Esophagus (tissue), 2 donors: ENCODE data around the gene TP53I13. TPM values are rescaled to one million over a fixed set of nuclear protein-coding genes. Genes with fewer than 3 reads are reported as not detected.

Experiments
- H3K27ac ChIP-seq, 2 donors: one replicate each; pipeline ENCODE4 v1.5.1; 2013; ENCODE audit warnings: low read depth in 2 of 2, mild to moderate bottlenecking in 2 of 2, inconsistent platforms in 1 of 2, low read length in 1 of 2, moderate library complexity in 1 of 2
- H3K27me3 ChIP-seq, 2 donors: one replicate each; pipeline ENCODE4 v1.6.1; 2013; ENCODE audit warnings: low read length in 2 of 2, control low read depth in 1 of 2, mild to moderate bottlenecking in 1 of 2; ENCODE audit not compliant: insufficient read depth in 2 of 2, control insufficient read depth in 1 of 2
- H3K36me3 ChIP-seq, 2 donors: one replicate each; pipeline ENCODE4 v1.6.1; 2013; ENCODE audit warnings: low read length in 1 of 2; ENCODE audit not compliant: control insufficient read depth in 2 of 2, insufficient read depth in 2 of 2
- H3K4me1 ChIP-seq, 2 donors: one replicate each; pipeline ENCODE4 v1.6.1; 2013; ENCODE audit warnings: low read length in 1 of 2; ENCODE audit not compliant: control insufficient read depth in 2 of 2, insufficient read depth in 2 of 2
- H3K4me3 ChIP-seq, 2 donors: one replicate each; pipeline ENCODE4 v1.5.1; 2013; ENCODE audit warnings: low read length in 2 of 2, mild to moderate bottlenecking in 2 of 2, low read depth in 1 of 2, moderate library complexity in 1 of 2
- H3K9me3 ChIP-seq, 2 donors: one replicate each; pipeline ENCODE4 v1.6.1; 2013; ENCODE audit warnings: mild to moderate bottlenecking in 2 of 2, low read depth in 1 of 2, low read length in 1 of 2, moderate library complexity in 1 of 2; ENCODE audit not compliant: control insufficient read depth in 2 of 2, insufficient read depth in 1 of 2
- WGBS, 2 donors: extraction: QIAGEN DNeasy Blood & Tissue Kit; methylation state at CpG; one replicate each; pipeline ENCODE4 v1.1.7; 2013; 5-methylcytosine and 5-hydroxymethylcytosine counted together
- polyA plus RNA-seq, 2 donors: library from polyadenylated mRNA; stranded (reverse); fragments of 200-250 nt; gene quantifications; one replicate each; pipeline ENCODE4 v1.2.3, GENCODE V29; 2013
- donor health status: healthy with polysubstance abuse.
- donor health status: Bipolar disorder and iron deficiency.

TP53I13 gene
- polyA plus RNA-seq, 2 donors: 30.1 to 43.7 TPM

GRCh38 chr17:29592850-29593551 is 24.5 kb downstream of the TP53I13 start, which contains the start of gene ANKRD13B:
Gene ANKRD13B (plus strand): TSS chr17:29593132. CDS start chr17:29593622, 490 bp downstream.
- Histone ChIP-seq H3K27me3 (no peaks in the 10 kb centered on the region), H3K4me3 (peak within 1 kb of the TSS; percentile 64 to 70), H3K4me1 (peaks cover 19 to 30% of the 10 kb centered on the region in 2 donors), H3K27ac (peak within 1 kb of the TSS; percentile 67 to 92), H3K36me3 (no peaks in the 10 kb centered on the region), H3K9me3 (no peaks in the 10 kb centered on the region)
- 0 to 1% methylated on average over 53 to 96 of the region's 96 CpGs for WGBS, 2 donors

GRCh38 chr17:29593591-29594518 is 25.4 kb downstream of the TP53I13 start:
- Histone ChIP-seq H3K36me3 (no peaks in the 10 kb centered on the region), H3K9me3 (no peaks in the 10 kb centered on the region), H3K27me3 (no peaks in the 10 kb centered on the region), H3K4me3 (peak overlapping the region; percentile 56 to 70), H3K4me1 (peaks cover 14 to 23% of the 10 kb centered on the region in 2 donors), H3K27ac (no peak overlapping the region)
- 6 to 8% methylated on average over 48 to 64 of the region's 64 CpGs for WGBS, 2 donors

DNA sequence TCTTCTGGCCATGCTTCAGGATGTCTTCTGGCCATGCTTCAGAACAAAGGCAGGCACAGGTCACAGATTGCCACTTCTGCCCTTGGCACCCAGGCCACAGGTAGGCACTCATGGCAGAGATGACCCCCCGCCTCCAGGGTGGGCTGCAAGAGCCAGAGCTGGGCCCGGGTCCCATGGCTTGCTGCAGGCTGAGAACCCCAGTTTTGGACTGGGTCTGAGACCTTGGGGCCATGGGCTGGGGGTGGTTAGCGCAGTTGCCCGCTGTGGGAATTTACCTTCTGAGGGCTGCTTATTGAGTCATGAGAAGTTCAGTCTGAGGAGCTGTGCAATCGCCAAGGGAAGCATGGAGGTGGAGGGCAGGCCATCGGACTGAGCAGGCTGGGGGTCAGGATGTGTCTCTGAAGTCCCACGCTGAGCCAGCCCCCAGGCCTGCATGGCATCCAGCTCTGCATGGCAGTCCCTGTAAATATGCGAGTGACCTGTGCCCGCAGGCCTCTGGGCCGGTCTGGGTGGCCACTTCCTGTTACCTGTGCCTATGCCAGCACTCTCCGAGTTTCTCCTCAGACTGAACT is 26.1 kb downstream of the TP53I13 start:
- Histone ChIP-seq H3K4me3 (no peak overlapping the region), H3K4me1 (peaks cover 14 to 23% of the 10 kb centered on the region in 2 donors), H3K27ac (no peak overlapping the region), H3K27me3 (no peaks in the 10 kb centered on the region), H3K9me3 (no peaks in the 10 kb centered on the region), H3K36me3 (no peaks in the 10 kb centered on the region)
- 89 to 92% methylated on average over 10 to 11 of the region's 11 CpGs for WGBS, 2 donors

DNA sequence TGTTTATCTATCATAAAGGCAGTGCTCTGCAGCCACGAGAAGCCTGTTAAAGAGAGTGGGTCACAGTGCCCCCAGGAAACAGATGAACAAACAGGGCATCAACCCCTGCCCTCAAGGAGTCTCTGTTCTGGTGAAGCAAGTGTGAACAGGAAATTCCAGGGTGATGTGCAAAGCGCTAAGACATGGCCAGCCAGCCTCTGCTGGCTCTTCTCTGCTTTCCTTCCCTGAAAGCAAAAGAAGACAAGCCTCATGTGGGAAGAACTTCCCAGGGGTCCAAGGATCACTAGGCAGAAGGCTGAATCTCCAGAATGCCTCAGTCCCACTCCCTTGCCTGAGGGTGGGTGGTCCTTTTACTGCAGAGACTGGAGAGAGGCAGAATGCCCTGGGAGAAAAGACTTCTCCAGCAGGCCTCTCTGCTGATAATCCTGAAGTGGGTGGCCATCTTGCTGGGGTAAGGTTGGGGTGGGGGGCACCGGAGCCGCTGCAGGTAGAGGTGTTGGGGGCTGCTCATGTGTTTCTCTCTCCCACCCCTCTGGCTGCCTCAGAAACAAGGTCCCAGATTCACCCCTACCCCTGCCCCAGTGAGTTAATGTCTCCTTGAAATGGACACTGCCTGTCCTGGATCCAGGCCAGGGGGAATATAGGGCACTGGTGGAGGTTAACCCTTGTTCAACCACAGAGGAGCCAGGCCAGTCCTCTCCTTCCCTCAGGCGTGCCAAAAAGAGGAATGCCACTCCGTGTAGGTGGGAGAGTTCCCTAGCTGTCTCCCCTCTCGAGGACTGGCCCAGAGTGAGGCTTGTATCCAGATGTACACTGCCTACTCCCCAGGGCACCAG is 26.8 kb downstream of the TP53I13 start:
- Histone ChIP-seq H3K4me1 (peaks cover 11 to 17% of the 10 kb centered on the region in 2 donors), H3K4me3 (no peak overlapping the region), H3K36me3 (no peaks in the 10 kb centered on the region), H3K27ac (no peak overlapping the region), H3K27me3 (no peaks in the 10 kb centered on the region), H3K9me3 (no peaks in the 10 kb centered on the region)
- 79 to 86% methylated on average over 7 of the region's 7 CpGs for WGBS, 2 donors

DNA sequence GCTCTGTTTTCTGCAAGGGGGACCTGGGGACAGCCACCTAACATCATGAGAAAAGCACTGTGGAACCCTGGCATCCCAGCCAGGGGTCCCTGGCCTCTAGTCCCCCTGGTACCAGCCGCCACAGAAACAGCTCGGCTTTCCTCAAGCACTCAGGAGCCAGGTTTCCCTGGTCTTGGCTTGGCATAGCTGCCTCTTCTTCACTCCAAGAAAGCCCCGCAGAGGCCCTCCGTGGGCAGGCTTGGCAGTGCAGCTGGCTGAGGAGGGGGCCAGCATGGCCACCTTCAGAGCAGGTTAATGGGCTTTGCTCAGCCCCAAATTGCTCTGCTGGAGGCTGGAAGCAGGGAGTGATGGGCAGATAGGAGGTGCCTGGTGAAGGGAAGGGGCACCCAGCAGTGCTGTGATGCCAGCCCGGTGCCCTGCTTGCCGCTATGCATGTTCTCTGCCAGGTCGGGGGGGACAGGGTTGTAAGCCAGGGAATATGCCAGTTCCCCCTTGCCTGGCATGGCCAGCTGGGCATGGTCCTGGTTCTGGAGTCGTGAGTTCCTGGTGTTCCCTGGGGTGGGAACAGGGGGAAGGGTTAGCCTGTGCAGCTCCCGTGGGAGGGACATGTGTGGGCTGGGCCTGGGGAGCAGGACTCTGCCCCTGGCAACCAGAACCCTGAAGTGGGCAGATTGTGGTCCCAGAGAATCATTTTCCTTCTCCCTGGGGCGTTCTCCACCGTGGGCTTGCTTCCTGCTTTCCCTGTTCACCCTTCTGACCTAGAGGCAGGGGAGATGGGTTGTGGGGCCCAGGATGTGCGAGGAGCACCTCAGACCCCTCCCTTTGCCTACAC is 27.7 kb downstream of the TP53I13 start:
- Histone ChIP-seq H3K9me3 (no peaks in the 10 kb centered on the region), H3K4me1 (peaks cover 8 to 11% of the 10 kb centered on the region in 2 donors), H3K4me3 (no peak overlapping the region), H3K27ac (no peak overlapping the region), H3K36me3 (no peaks in the 10 kb centered on the region), H3K27me3 (no peaks in the 10 kb centered on the region)
- 79 to 80% methylated on average over 12 of the region's 12 CpGs for WGBS, 2 donors

- H3K36me3 ChIP-seq: no peaks in the 10 kb centered on the region
- no peaks in the 10 kb centered on the region for H3K9me3 ChIP-seq
- no peak overlapping the region for H3K27ac ChIP-seq
- peaks cover 8% of the 10 kb centered on the region in 2 donors for H3K4me1 ChIP-seq
- WGBS, 2 donors: 57 to 64% methylated on average over 9 of the region's 9 CpGs
- H3K27me3 ChIP-seq: no peaks in the 10 kb centered on the region
- no peak overlapping the region for H3K4me3 ChIP-seq
These were observed 28.3 kb downstream of the TP53I13 start for GRCh38 chr17:29596811-29597210.

GRCh38 chr17:29597361-29598172 is 29.1 kb downstream of the TP53I13 start:
- Histone ChIP-seq H3K9me3 (no peaks in the 10 kb centered on the region), H3K4me3 (no peak overlapping the region), H3K4me1 (peaks cover 6 to 8% of the 10 kb centered on the region in 2 donors), H3K27me3 (no peaks in the 10 kb centered on the region), H3K36me3 (no peaks in the 10 kb centered on the region), H3K27ac (no peak overlapping the region)
- 64 to 75% methylated on average over 13 of the region's 13 CpGs for WGBS, 2 donors

GRCh38 chr17:29603109-29603674 is 34.7 kb downstream of the TP53I13 start:
- H3K36me3 ChIP-seq: no peaks in the 10 kb centered on the region
- no peak overlapping the region for H3K27ac ChIP-seq
- H3K4me1 ChIP-seq: no peaks in the 10 kb centered on the region
- no peak overlapping the region for H3K4me3 ChIP-seq
- H3K9me3 ChIP-seq: no peaks in the 10 kb centered on the region
- H3K27me3 ChIP-seq: no peaks in the 10 kb centered on the region
- 86 to 91% methylated on average over 6 of the region's 6 CpGs for WGBS, 2 donors
